NT2/D1 (cell line): Measurements from ENCODE around the gene TEX28.

Experiments used
- SUZ12 ChIP-seq: IDR thresholded peaks from 2 replicates; pipeline ENCODE4 v1.6.1; 2011; ENCODE audit not compliant: insufficient read length, insufficient read depth; ENCODE audit errors: extremely low read depth
- YY1 ChIP-seq: IDR thresholded peaks from 2 replicates; pipeline ENCODE4 v1.6.1; 2011; ENCODE audit not compliant: insufficient read length, insufficient read depth
- ZNF274 ChIP-seq: IDR thresholded peaks from 2 replicates; pipeline ENCODE4 v1.6.1; 2011; ENCODE audit warnings: mild to moderate bottlenecking, low read depth, low read length

DNA sequence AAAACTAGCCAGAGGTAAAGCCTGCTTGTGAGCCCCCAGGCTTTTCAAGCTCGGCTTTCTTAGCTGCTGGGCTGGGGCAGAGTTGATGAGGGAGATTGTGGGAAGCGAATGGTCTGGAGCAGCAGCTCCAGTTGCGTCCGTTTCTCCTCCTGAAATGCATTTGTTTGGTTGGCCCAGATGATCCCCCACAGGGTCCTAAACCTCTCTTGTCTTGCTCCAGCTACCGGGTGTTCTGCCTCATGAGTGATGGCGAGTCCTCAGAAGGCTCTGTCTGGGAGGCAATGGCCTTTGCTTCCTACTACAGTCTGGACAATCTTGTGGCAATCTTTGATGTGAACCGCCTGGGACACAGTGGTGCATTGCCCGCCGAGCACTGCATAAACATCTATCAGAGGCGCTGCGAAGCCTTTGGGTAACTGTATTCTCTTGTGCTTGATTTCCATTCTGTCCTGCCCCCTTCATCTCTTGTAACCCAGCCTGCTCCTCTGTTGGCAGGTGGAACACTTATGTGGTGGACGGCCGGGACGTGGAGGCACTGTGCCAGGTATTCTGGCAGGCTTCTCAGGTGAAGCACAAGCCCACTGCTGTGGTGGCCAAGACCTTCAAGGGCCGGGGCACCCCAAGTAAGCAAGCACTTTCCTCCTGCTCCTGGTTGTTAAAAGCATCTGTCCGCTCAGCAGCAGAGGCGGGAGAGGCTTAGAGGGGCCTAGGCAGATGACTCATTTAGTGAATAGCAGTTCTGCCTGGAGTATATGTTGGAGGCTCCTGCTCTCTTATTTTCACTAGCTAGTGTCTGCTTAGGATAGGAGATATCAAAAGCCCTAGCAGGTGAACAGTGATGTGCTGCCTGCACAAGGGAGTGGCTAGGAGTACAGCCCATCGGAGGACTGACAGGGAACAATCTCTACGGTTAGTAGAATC lies 16.0 kb upstream of the TEX28 start:
- no peak for TF ChIP-seq YY1
- TF ChIP-seq SUZ12, result no peak
- TF ChIP-seq ZNF274, result no peak
